GM12801 (cell line): ENCODE data around the gene KMO.

Experiments used
- TF ChIP-seq, protein P1 (sequence below): IDR thresholded peaks from one replicate; pipeline ENCODE4 v1.5.1; 2011; ENCODE audit warnings: control low read depth; ENCODE audit not compliant: insufficient read length; ENCODE audit errors: extremely low read depth

Gene KMO

DNA sequence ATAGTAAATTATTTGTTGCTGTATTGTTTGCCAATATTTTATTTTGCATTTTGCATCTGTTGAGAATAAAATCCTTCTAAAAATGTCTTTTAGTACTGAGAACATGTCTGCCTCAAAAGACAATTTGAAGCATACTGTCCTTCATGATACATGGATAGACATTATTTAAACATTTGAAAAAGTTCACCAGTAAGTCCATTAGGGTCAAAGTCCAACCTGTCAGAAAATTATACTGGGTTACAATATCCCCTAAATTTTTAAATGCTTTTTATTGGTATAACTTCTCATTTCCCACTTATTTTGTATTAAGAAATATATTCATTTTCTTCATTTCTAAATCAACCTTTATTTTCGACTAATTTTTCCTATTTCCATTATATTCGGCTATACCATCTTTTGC is 98.7 kb downstream of the KMO start:
- TF ChIP-seq, protein P1, sequence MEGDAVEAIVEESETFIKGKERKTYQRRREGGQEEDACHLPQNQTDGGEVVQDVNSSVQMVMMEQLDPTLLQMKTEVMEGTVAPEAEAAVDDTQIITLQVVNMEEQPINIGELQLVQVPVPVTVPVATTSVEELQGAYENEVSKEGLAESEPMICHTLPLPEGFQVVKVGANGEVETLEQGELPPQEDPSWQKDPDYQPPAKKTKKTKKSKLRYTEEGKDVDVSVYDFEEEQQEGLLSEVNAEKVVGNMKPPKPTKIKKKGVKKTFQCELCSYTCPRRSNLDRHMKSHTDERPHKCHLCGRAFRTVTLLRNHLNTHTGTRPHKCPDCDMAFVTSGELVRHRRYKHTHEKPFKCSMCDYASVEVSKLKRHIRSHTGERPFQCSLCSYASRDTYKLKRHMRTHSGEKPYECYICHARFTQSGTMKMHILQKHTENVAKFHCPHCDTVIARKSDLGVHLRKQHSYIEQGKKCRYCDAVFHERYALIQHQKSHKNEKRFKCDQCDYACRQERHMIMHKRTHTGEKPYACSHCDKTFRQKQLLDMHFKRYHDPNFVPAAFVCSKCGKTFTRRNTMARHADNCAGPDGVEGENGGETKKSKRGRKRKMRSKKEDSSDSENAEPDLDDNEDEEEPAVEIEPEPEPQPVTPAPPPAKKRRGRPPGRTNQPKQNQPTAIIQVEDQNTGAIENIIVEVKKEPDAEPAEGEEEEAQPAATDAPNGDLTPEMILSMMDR, result no peak

DNA sequence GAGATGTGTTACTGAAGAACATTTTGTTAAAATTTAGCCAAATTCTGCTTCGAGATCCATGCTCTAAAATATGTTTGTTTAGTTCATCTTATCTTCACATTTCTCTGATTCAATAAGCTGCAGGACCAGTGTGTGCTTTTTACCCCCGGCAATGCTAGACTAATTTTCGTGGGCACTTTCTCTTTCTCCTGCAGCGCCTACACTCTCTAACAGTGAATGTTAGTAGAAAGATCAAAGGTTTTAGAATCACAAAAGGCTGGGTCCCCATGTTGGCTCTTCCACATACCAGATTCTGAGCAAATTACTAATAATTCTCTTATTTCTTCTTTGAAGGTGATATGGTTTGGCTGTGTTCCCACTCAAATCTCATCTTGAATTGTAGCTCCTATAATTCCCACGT is 99.5 kb downstream of the KMO start:
- TF ChIP-seq, protein P1, result no peak

- TF ChIP-seq, protein P1, result no peak
Observed at GRCh38 chr1:241632987-241633386, 100.8 kb downstream of the KMO start.

DNA sequence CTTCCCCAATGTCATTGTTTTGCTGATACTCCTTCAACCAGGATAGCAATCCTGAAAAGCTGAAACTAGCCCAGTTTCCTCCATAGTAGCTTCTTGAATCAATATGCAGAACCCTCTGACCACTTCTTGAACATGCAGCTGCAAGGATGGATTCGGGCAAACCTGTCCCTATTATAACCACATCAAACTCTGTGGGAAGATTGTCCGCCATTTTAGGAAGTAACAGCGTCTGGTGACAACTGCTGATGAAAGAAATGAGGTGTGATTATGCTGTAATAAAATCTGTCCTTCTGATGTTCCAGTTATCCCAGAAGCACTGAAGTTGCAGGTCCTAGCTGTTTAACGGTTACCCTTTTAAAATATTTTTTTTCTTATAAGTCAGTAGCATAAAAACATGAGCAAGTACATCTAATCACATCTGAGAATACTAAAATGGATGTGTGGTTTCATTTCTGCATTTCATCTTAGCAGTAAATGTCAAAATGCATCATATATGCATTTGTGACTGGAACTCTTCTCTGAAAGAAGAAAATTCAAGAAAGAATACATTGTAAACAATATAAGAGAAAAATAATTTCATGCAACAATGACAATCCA is 103.5 kb downstream of the KMO start:
- TF ChIP-seq, protein P1, result no peak

- TF ChIP-seq, protein P1, result no peak
Observed at GRCh38 chr1:241636291-241636690, 104.1 kb downstream of the KMO start.

DNA sequence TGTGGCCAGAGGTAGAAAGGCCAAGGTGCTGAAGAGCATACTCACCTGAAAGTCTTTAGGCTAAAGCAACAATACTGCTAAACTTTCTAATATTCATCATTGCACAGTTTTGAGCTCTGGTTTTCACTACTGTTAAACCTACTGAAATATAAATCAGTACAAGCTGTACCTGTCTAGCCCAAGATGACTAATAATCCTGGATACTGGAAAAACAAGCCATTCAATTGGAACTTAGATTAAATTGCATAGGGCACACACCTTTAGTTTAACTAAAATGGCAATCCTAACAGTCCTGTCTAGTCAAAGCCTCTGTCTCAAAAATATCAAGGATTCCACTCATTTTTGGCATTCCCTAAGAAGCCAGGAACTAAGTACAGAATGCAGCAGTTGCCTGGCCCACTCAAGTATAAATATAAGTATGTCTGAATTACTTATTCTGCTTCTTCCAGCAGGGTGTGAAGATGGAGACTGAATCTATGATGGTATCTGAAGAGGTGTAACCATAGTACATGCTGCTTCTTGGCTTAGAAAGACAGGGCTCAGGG is 104.9 kb downstream of the KMO start:
- TF ChIP-seq, protein P1, result no peak

DNA sequence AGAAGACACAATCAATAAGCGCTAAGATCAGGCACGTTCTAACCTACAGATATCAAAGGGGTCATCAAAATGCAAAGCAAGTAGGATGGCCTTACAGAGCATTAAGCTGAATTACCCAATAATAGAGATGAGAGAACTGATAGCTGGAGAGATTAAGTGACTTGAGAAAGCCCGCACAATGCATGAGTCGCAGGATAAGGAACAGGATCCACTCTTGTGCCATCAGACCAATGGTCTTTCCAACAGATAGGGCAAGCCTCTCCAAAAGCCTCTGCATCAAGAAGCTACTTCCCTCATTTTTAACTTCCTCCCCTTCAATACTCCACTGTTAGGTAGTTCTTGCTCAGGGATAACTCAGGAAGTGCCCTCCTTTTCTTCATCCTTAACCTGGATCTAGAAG is 105.4 kb downstream of the KMO start:
- TF ChIP-seq, protein P1, result no peak
